ENCODE results near the gene C1orf198.

Gene C1orf198

DNA sequence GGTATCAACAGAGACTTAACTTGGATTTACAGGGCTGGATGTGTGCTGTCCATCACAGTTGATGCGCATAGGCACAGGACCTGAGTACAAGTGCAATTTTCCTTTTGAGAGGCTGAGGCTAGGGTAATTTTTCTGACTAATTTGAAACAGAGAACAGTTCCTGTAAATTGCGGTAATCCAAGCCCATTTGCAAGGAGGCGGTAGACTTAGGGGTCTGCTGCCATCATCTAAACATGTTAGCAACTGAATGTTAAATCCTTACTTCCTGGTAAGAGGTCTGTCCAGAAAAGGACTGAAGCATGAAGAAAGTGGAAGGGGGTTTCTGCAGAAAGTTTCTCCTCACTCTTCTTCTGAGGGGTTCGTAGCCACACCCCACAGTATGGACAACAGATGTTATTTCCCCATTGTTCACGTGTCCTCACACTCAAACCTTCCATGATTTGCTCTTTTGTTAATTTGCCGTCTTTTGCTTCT lies 23.7 kb upstream of the C1orf198 start:
- no peak for DNase-seq (ENCODE audit: low read depth)

DNA sequence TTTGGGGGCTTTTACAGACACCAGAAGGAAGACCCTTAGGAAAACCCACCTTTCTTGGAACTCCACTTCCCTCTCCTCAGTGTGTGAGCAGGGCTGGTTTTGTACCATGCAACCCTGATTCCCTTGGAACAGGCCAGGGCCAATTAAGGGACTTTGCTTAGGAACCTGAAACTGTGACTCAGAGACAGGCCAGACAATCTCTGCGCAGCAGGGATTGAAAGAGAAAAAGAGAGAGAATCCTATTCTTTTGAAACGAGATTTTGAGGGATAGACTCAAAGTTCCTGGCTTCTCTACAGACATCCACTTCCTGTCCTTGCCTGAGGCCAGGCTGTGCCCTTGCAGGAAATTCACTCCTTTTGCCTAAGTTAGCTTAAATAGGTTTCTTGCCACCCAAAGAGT lies 23.1 kb upstream of the C1orf198 start:
- no peak for DNase-seq (ENCODE audit: low read depth)

DNA sequence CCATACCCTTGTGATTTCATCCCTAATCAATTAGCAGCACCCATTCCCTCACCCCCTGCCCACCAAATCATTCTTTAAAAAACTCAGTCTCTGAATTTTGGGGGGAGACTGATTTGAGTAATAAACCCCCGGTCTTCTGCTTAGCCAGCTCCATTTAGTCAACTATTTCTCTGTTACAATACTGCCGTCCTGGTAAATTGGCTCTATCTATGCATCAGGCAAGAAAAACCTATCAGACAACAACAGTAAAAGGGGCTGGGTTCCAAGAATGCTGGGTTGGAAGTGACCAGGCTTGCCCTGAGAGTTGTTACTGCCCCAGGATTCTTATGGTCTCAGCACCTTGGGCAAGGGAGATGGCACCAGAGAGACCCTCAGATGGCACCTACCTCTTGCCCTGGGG lies 16.3 kb upstream of the C1orf198 start:
- no peak for DNase-seq (ENCODE audit: low read depth)

DNA sequence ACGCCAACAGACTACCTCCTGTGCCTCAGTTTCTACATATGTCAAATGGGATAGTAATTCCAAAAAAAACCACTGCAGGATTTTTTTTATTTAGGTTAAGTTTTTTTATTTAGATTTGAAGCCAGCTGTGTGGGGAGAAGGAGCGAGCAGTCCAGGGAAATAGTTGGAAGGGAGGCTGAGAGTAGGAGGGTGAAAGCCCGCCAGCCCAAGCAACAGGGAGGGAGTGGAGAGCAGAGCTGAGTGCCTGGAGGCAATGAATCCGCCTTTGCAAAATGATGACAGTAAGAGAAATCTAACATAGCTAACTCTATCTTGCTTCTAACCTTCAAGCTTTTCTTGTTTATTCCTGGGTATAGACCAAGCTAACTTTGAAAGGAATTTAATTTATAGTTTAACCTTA lies 15.6 kb upstream of the C1orf198 start:
- no peak for DNase-seq (ENCODE audit: low read depth)

DNA sequence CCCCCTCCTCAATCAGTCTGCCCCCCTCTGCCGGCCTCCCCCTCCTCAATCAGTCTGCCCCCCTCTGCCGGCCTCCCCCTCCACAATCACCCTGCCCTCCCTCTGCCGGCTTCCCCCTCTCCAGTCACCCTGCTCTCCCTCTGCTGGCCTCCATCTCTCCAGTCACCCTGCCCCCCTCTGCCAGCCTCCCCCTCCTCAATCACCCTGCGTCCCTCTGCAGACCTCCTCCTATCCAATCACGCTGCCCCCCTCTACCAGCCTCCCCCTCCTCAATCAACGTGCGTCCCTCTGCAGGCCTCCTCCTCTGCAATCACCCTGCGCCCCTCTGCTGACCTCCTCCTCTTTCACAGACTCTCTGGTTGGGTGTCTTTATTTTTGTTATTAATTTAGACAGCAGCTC lies 11.5 kb upstream of the C1orf198 start:
- DNase-seq (ENCODE audit: low read depth): no peak

DNA sequence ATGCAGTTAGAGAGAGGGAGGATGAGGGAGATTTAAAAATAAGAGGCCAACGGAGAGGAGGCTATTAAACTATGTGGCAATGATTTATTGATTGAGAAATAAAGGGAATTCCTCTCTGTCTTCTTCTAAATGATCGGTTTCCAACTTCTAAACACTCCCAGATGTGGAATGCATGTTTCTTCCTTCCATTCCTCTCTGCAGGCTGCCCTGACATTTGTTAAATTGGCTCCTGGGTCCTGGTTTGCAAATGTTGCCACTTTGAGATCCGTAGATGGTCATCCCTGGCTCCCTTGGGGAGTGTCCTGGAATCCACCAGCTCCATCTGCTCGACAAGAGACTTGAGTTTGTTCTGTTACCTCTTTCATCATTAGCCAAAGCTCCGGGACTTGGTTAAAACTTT lies 10.3 kb upstream of the C1orf198 start:
- no peak for DNase-seq (ENCODE audit: low read depth)

DNA sequence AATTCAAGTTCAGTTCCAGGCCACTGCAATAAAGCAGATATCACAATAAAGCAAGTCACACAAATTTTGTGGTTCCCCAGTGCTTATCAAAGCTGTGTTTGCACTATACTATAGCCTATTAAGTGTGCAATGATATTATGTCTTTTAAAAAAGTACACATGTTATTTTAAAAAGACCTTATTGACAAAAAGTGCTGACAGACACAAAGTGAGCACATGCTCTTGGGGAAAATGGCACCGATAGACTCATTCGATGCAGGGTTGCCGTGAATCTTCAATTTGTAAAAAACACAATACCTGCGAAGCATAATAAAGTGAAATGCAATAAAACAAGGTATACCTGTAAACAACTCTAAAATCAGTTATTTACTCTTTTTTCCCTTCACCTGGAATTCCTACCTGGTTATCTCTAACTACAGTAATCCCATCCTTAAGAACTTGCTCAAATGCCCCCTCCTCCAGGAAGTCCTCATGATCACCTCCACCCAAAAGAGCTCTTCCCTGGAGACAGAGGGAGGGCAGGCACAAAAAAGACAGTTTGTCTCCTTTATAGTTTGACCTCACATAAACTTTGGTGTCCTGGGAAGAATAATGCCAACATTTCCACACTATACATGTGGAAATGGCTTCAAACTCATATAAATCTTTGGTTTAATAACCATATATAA lies 9.7 kb upstream of the C1orf198 start:
- no peak for DNase-seq (ENCODE audit: low read depth)

DNA sequence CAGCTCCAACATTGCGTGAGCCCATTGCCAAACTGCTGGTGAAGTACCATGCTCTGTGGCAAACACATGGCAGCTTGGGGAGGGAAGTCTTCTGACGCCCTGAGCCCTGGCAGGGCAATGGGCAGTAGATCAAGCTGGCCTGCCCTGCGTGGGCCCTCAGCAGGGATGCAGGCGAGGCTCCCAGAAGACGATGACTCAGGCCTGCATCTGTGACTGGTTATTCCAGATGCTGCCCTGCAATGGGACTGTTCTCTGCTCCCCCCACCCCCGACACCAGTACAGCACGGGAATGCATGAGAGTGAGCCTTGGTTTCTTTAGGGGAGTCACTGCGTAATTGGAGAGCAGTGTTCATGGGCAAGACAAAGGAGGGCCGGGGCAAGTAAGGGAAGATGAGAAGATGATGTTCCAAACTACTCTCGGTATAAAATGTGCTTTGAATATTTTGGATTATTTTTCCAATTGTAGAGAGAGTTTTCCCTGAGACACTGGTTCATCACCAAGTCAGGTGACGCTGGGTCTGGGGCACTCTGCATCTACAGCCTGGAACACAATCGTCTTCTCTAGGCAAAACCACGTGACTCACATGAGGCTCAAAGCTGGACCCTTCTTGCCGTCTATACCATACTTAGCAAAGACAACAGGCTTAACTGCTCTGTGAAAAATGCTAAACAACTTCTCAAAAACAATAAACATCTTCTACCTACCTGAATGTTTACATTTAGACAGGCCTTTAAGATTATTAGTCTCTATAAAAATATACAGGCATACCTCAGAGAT lies 9.0 kb upstream of the C1orf198 start:
- no peak for DNase-seq (ENCODE audit: low read depth)

DNA sequence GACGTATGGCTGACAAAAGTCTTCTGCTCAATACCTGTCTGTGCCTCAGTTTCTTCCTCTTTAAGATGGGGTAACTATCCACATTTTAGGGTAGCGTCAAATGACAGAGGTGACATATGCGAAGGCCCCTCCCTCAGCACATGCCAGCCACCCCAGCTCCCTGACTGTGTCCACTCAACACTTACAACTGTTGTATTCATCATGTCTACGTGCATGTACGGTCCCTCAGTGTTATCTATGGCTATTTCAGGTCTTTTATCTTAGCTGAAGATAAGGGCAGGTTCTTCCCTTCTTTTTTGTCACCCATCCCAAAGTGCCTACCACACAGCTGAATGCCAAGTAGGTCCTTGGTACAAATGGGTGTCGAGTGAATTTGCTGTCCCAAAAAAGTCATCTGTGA lies 8.3 kb upstream of the C1orf198 start:
- DNase-seq (ENCODE audit: low read depth): no peak

DNA sequence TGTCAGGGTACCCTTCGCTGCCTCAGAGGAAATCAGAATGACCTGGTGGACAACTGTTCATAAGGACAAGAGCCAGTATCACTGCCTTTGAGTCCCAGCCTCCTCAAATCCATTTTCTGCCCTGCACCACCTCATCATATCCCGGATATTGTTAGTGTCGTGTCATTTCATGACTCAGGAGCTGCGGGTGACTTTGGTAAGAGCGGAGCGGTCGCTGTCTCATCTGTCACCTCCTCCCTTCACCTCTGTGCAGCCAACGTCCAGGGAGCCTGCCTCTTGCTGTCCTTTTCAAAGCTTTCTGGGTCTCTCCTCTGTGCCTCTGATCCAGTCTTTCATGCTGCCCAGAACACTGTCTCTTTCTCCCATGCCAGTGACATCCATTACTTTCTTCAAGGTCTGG lies 7.0 kb upstream of the C1orf198 start:
- DNase-seq (ENCODE audit: low read depth): no peak

DNA sequence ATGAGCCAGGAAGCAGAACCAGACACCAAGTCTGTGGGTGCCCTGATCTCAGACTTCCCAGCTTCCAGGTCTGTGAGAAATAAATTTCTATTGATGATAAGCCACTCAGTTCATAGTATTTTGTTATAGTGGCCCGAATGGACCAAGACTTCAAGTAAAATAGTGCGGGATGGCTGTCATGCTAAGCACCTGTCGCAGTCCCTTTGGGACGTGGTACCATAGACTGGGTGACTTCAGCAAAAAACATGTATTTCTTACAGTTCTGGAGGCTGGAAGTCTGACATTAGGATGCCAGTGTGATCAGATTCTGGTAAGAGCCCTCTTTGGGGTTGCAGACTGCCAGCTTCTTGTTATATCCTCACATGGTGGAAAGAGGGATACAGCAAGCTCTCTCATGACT lies 2.6 kb upstream of the C1orf198 start:
- DNase-seq (ENCODE audit: low read depth): no peak

DNA sequence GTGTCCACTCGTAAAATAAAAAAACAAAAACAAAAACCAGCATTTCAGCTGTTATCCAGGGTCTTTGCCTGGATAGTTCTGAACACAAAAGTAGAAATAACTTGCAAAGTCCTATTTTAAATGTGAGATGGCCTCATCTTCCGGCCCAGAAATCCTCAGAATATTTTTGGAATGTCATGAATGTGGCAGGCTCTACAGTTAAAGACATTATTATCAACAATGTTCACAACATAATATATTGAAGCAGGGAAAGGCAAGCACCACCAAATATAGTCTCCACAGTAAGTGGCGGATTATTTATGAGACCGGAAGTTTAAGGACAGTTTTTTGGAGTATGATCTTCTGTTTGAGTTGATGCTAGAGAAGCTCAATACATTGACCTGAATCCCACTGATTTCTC lies 1.2 kb upstream of the C1orf198 start:
- no peak for DNase-seq (ENCODE audit: low read depth)

DNA sequence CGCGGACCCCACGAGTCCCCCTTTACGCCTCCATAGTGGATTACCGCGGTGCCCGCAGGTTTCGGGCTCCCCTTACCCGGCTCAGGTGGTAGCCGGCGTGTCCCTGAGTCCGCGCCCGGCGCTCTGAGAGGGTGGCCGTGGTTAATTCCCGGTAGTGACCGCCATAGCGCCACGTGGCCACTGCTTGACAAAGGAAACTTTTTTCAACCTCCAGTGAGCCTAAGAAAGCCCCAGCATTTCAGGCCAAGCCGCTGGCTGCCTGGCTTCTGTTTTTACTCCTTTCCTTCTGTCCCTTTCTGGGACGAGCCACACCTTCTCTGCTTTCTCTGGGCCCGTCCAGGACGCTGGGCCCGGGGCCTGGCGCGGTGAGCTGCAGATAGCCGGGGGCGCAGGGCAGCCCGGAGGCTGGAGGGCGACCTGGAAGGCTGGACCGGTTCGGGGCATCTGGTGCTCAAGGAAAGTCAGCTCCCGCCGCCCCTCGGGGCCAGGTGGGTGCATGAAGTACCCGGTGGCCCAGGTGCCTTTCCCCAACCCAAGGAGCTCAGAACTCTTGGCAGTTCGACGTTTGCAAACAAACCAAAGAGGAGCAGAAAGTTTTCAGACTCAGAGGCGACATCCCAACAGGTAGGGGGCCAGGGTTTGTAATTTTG lies 540 bp upstream of the C1orf198 start:
- DNase-seq (ENCODE audit: low read depth): no peak

DNA sequence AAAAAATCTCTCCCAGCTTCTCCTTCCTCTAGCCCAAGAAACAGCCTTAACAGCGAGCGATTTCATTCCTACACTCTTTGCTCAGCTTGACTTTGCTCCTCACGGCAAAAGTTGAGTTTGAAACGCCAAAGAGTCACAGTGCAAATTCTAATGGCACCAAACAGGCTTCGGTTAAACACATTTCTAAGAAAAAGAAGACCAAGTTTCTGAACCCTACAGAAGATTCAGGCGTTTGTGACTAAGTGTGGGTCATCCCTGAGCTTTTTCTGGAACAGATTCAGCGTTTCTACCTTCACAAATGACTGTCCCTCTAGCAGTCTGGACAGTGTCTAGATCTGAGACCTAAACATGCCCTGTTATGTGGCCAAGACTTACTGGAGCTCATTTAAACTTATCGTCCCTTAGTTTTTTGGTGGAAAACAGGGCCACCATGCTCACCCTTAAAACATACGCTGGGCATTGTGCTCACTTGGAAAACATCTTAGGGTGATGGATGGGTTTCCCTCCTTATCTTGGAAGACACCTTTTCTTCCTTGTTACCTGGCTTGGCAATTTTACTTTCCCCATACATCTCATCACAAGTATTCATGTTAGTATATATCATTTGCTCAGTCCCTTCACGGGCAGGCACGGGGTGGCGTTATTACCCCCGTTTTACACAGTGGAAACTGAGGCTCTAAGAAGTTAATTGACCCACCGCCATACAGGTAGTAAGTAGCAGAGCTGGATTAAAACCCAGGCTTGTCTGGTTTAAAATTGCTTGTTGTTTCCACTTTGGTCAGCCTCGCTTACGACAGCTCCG lies 1.0 kb downstream of the C1orf198 start:
- no peak for DNase-seq (ENCODE audit: low read depth)

DNA sequence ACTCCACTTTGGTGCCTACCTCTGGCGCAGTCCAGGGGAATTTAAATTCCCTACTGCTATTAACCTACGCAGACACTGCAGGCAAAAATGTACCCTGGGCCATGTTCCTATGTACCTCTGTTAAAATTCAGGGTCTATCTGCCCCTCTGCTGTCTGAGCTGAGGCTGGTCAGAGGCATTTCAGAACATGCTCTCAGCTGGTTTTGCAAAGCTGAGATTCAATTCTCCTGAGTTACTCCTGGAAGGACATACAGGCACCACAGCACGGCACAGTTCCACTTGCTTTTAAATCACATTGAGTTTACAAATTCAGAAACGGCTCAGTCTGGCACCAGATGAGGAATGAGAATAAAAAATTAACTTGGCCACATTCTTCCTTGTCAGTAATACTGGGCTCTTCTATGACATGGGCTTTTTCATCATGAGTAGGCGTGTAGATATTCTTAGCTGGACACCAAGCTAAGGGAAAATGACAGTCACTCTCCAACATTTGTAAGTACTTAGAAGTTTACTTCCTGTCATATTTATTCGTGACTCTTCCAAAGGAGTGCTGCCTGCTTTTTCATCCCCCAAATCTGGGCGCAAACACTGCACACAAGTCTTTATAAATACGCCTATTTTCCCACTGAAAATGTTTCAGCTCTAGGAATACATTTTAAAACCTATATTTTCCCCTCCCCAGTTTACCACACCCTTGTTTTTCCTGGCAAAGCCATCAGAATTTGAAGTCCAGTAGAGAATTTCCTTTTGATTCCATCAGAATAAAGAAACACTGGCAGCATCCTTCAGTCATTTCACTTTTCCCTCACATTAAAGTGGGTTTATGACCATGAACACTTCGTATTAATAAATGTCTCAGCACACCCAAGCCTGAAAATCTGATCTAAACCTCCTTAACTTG lies 1.9 kb downstream of the C1orf198 start:
- DNase-seq (ENCODE audit: low read depth): no peak

DNA sequence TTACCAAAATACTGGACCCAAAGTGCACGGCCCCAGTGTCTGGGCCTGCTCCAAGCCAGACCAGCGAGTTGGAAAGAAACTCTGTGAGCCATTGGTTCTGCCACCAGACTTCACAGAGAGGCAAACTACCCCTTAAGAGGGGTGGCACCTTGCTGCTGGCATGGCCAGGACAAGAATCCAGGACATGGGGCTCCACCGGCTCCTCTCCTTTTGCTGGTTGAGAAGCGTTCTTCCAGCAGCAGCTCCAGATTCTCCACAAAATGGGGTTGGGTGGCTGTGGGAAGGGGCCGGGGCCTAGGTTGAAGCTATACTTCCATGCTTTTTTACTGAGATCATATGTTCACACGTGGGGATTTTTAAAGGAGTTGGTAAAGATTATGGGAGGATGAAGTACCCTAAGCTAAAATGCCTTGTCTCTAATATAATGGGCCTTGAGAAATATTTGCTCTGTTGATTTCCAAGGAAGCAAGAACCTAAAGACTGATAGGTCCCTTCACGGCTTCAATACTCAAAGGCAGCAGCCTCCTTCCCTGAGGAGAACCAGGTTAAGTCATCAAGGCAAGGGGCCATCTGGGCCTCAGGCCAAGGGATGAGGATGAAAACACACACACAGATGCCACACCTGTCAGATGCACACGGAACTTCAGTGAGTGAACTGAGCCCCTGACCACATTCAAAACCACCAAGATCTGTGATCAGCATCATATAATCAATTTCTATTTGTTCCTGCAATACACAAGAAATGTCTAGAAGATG lies 3.1 kb downstream of the C1orf198 start:
- no peak for DNase-seq (ENCODE audit: low read depth)

DNA sequence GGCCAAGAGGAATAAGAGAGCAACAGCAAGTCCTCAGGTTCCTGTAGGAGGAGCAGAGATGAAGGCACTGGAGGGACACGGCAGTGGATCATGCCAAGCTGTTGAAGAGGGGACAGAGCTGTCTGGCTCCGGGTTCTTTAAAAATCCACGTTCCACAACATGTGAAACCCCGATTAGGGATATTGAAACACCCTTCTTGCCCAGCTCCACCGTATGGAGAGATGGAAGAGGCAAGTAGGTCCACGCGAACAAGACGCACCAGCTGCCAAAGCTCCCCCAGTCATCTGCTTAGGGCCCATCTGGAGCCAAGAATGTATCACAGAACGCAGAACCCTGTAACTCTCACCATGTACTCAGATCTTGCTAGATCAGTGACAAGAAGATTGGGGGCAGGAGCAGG lies 3.9 kb downstream of the C1orf198 start:
- DNase-seq (ENCODE audit: low read depth): no peak

DNA sequence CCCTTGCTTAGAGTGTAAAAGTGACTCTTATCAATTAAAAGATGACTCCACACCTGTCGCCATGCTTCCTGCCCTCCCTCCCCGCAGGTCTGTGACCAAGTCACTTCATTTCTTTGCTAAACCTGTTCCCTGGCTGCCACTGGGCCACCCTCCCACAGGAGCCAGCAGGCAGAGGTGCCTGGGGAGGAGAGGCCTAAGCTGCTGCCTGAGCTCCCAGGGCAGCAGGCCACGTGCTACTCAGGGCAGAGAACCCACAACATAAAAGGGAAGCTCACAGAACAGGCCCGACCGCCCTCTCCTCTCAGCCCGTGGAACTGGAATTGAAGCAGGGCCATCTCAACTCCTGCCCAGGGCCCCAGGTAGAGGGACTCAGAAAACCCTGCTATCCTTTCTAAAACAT lies 4.9 kb downstream of the C1orf198 start:
- DNase-seq (ENCODE audit: low read depth): no peak

DNA sequence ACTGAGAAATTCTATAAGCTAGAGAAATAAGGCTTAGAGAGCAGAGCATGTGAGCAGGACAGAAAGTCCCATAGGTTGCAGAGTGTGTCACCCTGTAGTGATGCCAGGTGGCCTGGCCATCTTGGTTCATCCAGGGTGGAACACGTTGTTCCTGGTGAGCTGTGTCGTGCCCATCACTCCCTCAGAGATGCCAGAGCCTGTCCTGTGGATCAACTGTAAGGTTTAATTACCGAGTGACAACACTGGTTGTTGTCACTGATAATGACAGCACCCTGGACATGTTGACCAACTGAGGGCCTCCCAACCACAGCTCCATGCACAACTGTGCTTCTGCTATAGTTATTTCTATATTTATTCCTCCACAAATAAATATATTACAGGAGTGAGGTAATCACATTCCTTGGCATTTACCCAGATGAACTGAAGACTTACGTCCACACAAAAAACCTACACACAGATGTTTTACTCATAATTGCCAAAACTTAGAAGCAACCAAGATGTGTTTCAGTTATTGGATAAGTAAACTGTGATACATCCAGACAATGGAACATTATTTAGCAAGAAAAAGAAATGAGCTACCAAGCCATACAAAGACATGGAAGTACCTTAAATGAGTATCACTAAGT lies 6.2 kb downstream of the C1orf198 start:
- no peak for DNase-seq (ENCODE audit: low read depth)

DNA sequence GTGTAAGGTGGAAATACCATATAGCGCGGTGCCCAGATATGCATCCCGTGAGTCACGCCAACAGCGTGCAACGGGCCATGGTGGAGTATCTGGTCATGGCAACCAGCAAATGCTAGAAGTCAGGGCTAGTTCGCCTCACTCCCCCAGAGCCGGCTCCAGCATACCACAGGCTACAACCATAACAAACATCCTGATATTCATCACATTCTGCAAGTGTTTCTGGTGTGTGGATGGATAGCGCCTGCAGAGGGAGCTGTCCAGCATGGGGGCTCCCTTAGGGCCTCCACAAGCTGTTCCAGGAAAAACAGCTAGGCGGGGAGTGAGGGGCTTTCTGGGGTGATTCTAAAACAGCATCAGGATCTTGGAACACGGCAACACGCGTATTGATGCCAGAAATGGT lies 6.8 kb downstream of the C1orf198 start:
- no peak for DNase-seq (ENCODE audit: low read depth)
